Colonic mucosa (tissue), 4 donors: ENCODE results near the gene PLTP. TPM values are rescaled to one million over a fixed set of nuclear protein-coding genes. Genes with fewer than 3 reads are reported as not detected.
"Not testable (repeated sequence)": the region's sequence is repeated elsewhere in the genome, so short reads cannot be mapped to it uniquely, and the experiment has no call there.

Experiments used
- DNase-seq: peaks from one replicate; pipeline ENCODE4 v3.0.0-alpha.2; 2020
- H3K27ac ChIP-seq: fragments of 200-600 bp; one replicate; pipeline ENCODE4 v1.8.0; 2021
- H3K27me3 ChIP-seq: fragments of 200-600 bp; one replicate; pipeline ENCODE4 v1.8.0; 2021
- H3K36me3 ChIP-seq: fragments of 200-600 bp; one replicate; pipeline ENCODE4 v1.8.0; 2021
- H3K4me1 ChIP-seq: fragments of 200-600 bp; one replicate; pipeline ENCODE4 v1.8.0; 2021; ENCODE audit warnings: mild to moderate bottlenecking
- H3K4me3 ChIP-seq: fragments of 200-600 bp; one replicate; pipeline ENCODE4 v1.8.0; 2021
- H3K9ac ChIP-seq, 2 donors: one replicate each; pipeline ENCODE4 v1.7.0; 2013; ENCODE audit warnings: control low read depth in 2 of 2, low read depth in 2 of 2, low read length in 2 of 2
- H3K9me3 ChIP-seq: fragments of 200-600 bp; one replicate; pipeline ENCODE4 v1.8.0; 2021
- intact Hi-C: fragments of 100-400 bp; cut with DNase I; formaldehyde crosslinking; loops from one replicate; pipeline ENCODE4 v1.14.1; 2022
- total RNA-seq, 2 donors: library from RNA; stranded (reverse); fragmentation: NEBNext Ultra II Directional in 1 of 2; extraction: Animal tissue kit (Norgen Biotek cat#: 25700) in 1 of 2; gene quantifications; one replicate each; pipeline ENCODE4 v1.2.1, GENCODE V29; 2021
- TF ChIP-seq, protein P1 (sequence below): fragments of 200-600 bp; IDR thresholded peaks from one replicate; pipeline ENCODE4 v1.8.0; 2022; ENCODE audit warnings: antibody characterized with exemption, mild to moderate bottlenecking
- donor health status: healthy.
- donor health status: DM: no; HTN: no; CAD: no.
- donor health status: DM: no; HTN: no; CAD: no.

Gene PLTP
- total RNA-seq, 2 donors from 2014 or later: 17.4 to 36.2 TPM

DNA sequence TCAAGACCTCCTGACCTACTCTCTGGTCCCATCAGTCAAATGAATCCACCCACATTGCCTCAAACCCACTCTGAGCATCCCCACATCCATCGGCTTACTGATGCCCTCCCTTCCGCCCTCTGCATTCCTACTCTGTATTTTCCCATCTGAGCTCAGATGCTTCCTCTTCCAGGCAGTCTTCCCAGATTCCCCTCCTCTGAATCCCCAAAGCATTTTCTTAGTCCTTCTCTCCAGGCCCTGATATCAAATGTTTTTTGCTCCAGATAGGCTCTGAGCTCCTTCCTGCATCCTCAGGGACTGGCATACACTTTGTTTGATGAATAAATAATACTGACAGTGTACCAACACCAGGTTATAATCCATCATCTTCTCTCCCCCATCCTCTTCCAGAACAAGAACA is 3.9 kb downstream of the PLTP start:
- TF ChIP-seq, protein P1, sequence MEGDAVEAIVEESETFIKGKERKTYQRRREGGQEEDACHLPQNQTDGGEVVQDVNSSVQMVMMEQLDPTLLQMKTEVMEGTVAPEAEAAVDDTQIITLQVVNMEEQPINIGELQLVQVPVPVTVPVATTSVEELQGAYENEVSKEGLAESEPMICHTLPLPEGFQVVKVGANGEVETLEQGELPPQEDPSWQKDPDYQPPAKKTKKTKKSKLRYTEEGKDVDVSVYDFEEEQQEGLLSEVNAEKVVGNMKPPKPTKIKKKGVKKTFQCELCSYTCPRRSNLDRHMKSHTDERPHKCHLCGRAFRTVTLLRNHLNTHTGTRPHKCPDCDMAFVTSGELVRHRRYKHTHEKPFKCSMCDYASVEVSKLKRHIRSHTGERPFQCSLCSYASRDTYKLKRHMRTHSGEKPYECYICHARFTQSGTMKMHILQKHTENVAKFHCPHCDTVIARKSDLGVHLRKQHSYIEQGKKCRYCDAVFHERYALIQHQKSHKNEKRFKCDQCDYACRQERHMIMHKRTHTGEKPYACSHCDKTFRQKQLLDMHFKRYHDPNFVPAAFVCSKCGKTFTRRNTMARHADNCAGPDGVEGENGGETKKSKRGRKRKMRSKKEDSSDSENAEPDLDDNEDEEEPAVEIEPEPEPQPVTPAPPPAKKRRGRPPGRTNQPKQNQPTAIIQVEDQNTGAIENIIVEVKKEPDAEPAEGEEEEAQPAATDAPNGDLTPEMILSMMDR: no peak
- no peak overlapping the region for H3K27ac ChIP-seq
- no peaks in the 10 kb centered on the region for H3K9me3 ChIP-seq
- no peaks in the 10 kb centered on the region for H3K36me3 ChIP-seq
- no peak overlapping the region for H3K9ac ChIP-seq
- peaks cover 7% of the 10 kb centered on the region for H3K4me1 ChIP-seq
- intact Hi-C loops: no loop called here
- no peak overlapping the region for H3K4me3 ChIP-seq
- no peak for DNase-seq
- H3K27me3 ChIP-seq: no peaks in the 10 kb centered on the region

DNA sequence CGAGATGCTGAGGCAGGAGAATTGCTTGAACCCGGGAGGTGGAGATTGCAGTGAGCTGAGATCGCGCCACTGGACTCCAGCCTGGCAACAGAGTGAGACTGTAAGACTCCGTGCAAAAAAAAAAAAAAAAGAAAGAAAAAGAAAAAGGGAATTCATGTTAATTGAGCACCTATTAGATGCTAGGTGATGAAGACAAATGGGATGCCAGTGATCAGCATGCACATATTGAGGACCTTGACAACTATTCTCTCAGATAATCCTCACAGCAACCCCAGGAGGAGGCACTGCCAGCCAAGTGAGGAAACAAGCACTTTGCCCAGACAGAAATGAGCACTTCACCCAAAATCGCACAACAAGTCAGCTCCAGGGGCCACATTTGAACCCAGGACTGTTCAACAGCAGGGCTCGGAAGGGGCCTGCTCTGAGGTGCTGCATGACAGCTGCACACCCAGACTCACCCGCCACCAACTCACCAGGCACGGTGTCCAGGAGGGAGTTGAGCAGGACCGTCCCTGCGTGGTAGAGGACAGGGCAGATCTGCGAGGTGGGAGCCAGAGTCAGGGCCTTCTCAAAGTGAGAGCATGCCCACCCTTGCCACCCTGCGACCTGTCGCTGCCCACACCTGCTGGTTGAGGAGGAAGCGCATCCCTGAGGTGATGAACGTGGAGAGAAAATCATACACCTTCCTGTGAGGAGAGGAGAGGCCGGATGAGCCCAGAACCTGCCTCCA is 4.6 kb downstream of the PLTP start:
- intact Hi-C loops: no loop called here
- Histone ChIP-seq H3K9me3 (no peaks in the 10 kb centered on the region), H3K27ac (no peak overlapping the region), H3K4me3 (no peak overlapping the region), H3K27me3 (no peaks in the 10 kb centered on the region), H3K9ac (no peak overlapping the region), H3K36me3 (no peaks in the 10 kb centered on the region), H3K4me1 (peaks cover 7% of the 10 kb centered on the region)
- TF ChIP-seq, protein P1: no peak
- no peak for DNase-seq

DNA sequence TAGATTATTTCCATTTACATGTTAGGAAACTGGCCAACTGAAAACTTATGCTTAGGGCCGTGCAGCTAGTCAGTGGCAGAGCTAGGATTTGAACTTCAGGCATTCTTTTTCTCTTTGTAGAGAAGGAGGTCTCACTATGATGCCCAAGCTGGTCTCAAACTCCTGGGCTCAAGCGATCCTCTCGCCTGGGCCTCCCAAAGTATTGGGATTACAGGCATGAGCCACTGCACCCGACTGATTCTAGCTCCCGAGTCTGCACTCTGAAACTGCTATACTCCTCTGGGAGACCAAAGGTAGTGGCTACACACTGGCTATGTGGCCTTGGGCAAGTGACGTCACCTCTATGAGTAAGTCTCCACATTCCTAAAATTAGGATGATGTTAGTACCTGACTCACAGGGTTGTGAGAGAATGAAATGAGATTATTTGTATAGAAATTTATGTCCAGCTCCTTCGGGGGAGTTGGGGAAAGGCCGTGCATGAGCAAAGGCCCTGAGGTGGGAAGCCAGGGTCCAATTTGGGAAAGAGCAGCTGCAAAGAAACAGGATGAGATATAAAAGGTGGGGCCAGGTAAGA is 6.4 kb downstream of the PLTP start:
- Histone ChIP-seq H3K4me3 (no peak overlapping the region), H3K4me1 (no peaks in the 10 kb centered on the region), H3K27ac (no peak overlapping the region), H3K27me3 (no peaks in the 10 kb centered on the region), H3K9ac (no peak overlapping the region), H3K9me3 (no peaks in the 10 kb centered on the region), H3K36me3 (no peaks in the 10 kb centered on the region)
- no peak for DNase-seq
- TF ChIP-seq, protein P1: no peak
- intact Hi-C loops: no loop called here

DNA sequence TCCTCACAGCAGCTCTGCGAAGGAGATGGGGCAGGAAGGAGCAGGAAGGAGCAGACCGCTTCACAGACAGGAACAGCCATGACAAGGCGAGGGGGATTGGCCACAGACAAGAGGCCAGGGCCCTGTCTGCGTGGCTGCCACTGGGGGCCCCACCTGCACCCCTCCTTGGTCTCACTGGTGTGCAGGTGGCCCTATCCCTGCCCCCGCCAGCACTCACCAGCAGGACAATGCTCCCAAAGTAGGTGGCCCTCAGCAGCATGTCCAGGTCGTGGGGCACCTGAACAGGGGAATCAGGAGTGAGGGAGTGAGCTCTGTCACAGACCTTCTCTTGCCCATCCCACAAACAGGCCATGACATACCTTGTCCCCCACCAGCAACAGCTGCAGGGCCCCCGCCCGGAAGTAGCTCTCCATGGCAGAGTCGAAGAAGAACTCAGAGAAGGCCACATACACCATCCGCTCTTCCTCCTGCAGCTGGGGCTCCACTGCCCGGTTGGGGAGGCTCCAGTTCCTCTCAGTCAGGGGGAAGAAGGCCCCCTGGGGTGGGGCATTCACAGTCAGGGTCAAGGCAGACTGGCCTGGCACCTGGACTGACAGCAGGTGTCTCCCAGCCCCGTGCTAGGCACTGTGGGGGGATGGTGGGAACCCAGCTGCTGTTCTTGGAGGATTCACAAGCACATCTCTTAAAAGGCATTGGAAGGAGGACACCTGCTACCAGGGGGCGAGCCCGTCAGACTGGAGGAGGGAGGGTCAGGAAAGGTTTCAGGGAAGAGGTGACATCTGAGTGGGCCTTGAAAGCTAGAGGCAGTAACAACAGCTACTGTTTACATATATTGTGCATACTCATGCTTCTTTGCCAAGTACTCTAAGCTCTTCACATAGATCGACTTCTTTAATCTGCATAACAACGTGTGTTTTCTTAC is 7.1 kb downstream of the PLTP start:
- no peak for DNase-seq
- no peak overlapping the region for H3K9ac ChIP-seq
- H3K9me3 ChIP-seq: no peaks in the 10 kb centered on the region
- no peak overlapping the region for H3K4me3 ChIP-seq
- TF ChIP-seq, protein P1: no peak
- intact Hi-C loops: no loop called here
- no peaks in the 10 kb centered on the region for H3K27me3 ChIP-seq
- H3K4me1 ChIP-seq: no peaks in the 10 kb centered on the region
- no peaks in the 10 kb centered on the region for H3K36me3 ChIP-seq
- H3K27ac ChIP-seq: no peak overlapping the region

DNA sequence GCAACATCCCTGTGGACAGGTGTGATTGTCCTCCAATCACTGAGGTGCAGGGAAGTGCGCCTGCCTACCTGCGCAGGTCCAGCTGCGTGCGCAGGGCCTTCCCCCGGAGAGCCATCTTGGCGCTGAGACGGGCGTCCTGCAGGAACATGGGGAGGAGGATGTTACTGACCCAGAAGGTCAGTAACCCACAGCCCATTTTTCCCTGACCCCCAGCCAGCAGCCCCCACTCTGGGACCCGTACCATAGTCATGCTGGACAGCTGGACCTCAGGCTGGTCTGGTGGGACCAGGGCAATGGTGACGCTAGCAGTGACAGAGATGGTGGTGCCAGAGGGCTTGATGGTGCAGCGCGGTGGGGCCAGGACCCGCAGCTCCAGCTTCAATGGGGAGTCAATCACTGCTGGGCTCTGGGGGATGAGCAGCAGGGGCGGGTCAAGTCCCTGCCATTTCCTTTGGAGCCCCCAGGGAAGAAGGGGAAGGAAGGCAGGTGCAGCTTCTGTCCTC is 9.7 kb downstream of the PLTP start:
- intact Hi-C loops: no loop called here
- H3K27ac ChIP-seq: no peak overlapping the region
- TF ChIP-seq, protein P1: no peak
- H3K4me1 ChIP-seq: no peaks in the 10 kb centered on the region
- DNase-seq: no peak
- H3K9ac ChIP-seq: no peak overlapping the region
- no peaks in the 10 kb centered on the region for H3K9me3 ChIP-seq
- no peak overlapping the region for H3K4me3 ChIP-seq
- no peaks in the 10 kb centered on the region for H3K36me3 ChIP-seq
- no peaks in the 10 kb centered on the region for H3K27me3 ChIP-seq

DNA sequence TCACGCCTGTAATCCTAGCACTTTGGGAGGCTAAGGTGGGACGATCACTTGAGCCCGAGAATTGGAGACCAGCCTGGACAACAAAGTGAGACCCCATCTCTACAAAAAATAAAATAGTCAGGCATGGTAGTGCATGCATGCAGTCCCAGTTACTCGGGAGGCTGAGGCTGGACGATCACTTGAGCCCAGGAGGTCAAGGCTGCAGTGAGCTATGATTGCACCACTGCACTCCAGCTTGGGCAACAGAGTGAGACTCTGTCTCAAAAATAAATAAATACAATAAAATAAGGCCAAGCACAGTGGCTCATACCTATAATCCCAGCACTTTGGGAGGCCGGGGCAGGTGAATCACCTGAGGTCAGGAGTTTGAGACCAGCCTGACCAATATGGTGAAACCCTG is 10.6 kb downstream of the PLTP start:
- H3K4me1 ChIP-seq, H3K9me3 ChIP-seq, H3K4me3 ChIP-seq, intact Hi-C loops, H3K36me3 ChIP-seq, H3K9ac ChIP-seq, H3K27ac ChIP-seq, DNase-seq, H3K27me3 ChIP-seq: not testable (repeated sequence)
